H9 (cell line): ENCODE results near the gene EOGT. TPM values are rescaled to one million over a fixed set of nuclear protein-coding genes. Genes with fewer than 3 reads are reported as not detected.

ENCODE experiments used
- DNase-seq: peaks from one replicate; pipeline ENCODE4 v3.0.0-alpha.2; 2017
- H2AFZ ChIP-seq: one replicate; pipeline ENCODE4 v1.6.1; 2013; ENCODE audit warnings: mild to moderate bottlenecking, low read length, control low read depth, moderate library complexity
- H2AK5ac ChIP-seq: 2 replicates; pipeline ENCODE4 v1.6.1; 2013; ENCODE audit warnings: low read length, control low read depth, mixed read lengths; ENCODE audit not compliant: insufficient read length
- H2BK120ac ChIP-seq: one replicate; pipeline ENCODE4 v1.6.1; 2013; ENCODE audit warnings: low read depth, mild to moderate bottlenecking, low read length, control low read depth, inconsistent platforms; ENCODE audit not compliant: poor library complexity, severe bottlenecking
- H2BK12ac ChIP-seq: 2 replicates; pipeline ENCODE4 v1.6.1; 2013; ENCODE audit warnings: low read length, control low read depth, mixed read lengths, low read depth; ENCODE audit not compliant: insufficient read length
- H2BK15ac ChIP-seq: 2 replicates; pipeline ENCODE4 v1.6.1; 2013; ENCODE audit warnings: low read depth, low read length, control low read depth
- H2BK20ac ChIP-seq: one replicate; pipeline ENCODE4 v1.6.1; 2013; ENCODE audit warnings: low read depth, mild to moderate bottlenecking, low read length, control low read depth, inconsistent platforms; ENCODE audit not compliant: poor library complexity, severe bottlenecking
- H2BK5ac ChIP-seq: 2 replicates; pipeline ENCODE4 v1.6.1; 2013; ENCODE audit warnings: low read length, control low read depth, mixed read lengths; ENCODE audit not compliant: insufficient read length
- H3K14ac ChIP-seq: 2 replicates; pipeline ENCODE4 v1.6.1; 2013; ENCODE audit warnings: low read length, control low read depth; ENCODE audit not compliant: insufficient read depth
- H3K18ac ChIP-seq: 2 replicates; pipeline ENCODE4 v1.6.1; 2013; ENCODE audit warnings: low read depth, mild to moderate bottlenecking, mixed read lengths, low read length, control low read depth; ENCODE audit not compliant: insufficient read length
- H3K23ac ChIP-seq: 2 replicates; pipeline ENCODE4 v1.6.1; 2013; ENCODE audit warnings: low read length, control low read depth, mixed read lengths, low read depth; ENCODE audit not compliant: insufficient read length
- H3K23me2 ChIP-seq: 2 replicates; pipeline ENCODE4 v1.6.1; 2013; ENCODE audit warnings: low read depth, mild to moderate bottlenecking, mixed read lengths, low read length, control low read depth; ENCODE audit not compliant: insufficient read length, poor library complexity, severe bottlenecking
- H3K27ac ChIP-seq: 2 replicates; pipeline ENCODE4 v1.5.1; 2013; ENCODE audit warnings: low read length, control low read depth, mixed read lengths, low read depth; ENCODE audit not compliant: insufficient read length
- H3K27me3 ChIP-seq: 2 replicates; pipeline ENCODE4 v1.6.1; 2013; ENCODE audit warnings: low read length, control low read depth, inconsistent platforms; ENCODE audit not compliant: insufficient read depth
- H3K4ac ChIP-seq: 2 replicates; pipeline ENCODE4 v1.6.1; 2013; ENCODE audit warnings: low read depth, mild to moderate bottlenecking, control low read depth, inconsistent platforms, low read length, moderate library complexity
- H3K4me1 ChIP-seq: 2 replicates; pipeline ENCODE4 v1.6.1; 2013; ENCODE audit warnings: low read length, control low read depth, inconsistent platforms; ENCODE audit not compliant: insufficient read depth
- H3K4me2 ChIP-seq: 2 replicates; pipeline ENCODE4 v1.6.1; 2013; ENCODE audit warnings: low read length, control low read depth, mixed read lengths; ENCODE audit not compliant: insufficient read length, insufficient read depth
- H3K56ac ChIP-seq: 2 replicates; pipeline ENCODE4 v1.6.1; 2013; ENCODE audit warnings: low read depth, mild to moderate bottlenecking, mixed read lengths, low read length, control low read depth; ENCODE audit not compliant: insufficient read length
- H3K79me1 ChIP-seq: 2 replicates; pipeline ENCODE4 v1.6.1; 2013; ENCODE audit warnings: low read depth, mild to moderate bottlenecking, moderate library complexity, low read length, control low read depth, inconsistent platforms; ENCODE audit not compliant: insufficient read depth, poor library complexity, severe bottlenecking
- H3K79me2 ChIP-seq: 2 replicates; pipeline ENCODE4 v1.6.1; 2013; ENCODE audit warnings: low read length, control low read depth, inconsistent platforms; ENCODE audit not compliant: insufficient read depth
- H3K9ac ChIP-seq: 2 replicates; pipeline ENCODE4 v1.6.1; 2013; ENCODE audit warnings: low read length, control low read depth, mixed read lengths; ENCODE audit not compliant: insufficient read length; ENCODE audit errors: extremely low read depth
- H3K9me3 ChIP-seq: one replicate; pipeline ENCODE4 v1.6.1; 2013; ENCODE audit warnings: low read depth, low read length, inconsistent platforms; ENCODE audit not compliant: control insufficient read depth
- H3T11ph ChIP-seq: one replicate; pipeline ENCODE4 v1.6.1; 2013; ENCODE audit warnings: mild to moderate bottlenecking, low read length, control low read depth, inconsistent platforms
- H4K20me1 ChIP-seq: one replicate; pipeline ENCODE4 v1.6.1; 2013; ENCODE audit not compliant: control insufficient read depth, insufficient read length, insufficient read depth
- H4K5ac ChIP-seq: 2 replicates; pipeline ENCODE4 v1.6.1; 2013; ENCODE audit warnings: low read depth, mild to moderate bottlenecking, mixed read lengths, low read length, control low read depth; ENCODE audit not compliant: insufficient read length
- H4K8ac ChIP-seq: replicated peaks from 2 replicates; pipeline ENCODE4 v1.6.1; 2013; ENCODE audit warnings: low read length, control low read depth, mixed read lengths, low read depth; ENCODE audit not compliant: insufficient read length
- H4K91ac ChIP-seq: 2 replicates; pipeline ENCODE4 v1.6.1; 2013; ENCODE audit warnings: low read depth, mild to moderate bottlenecking, moderate library complexity, mixed read lengths, low read length, control low read depth; ENCODE audit not compliant: insufficient read length
- H3K27ac Mint-ChIP-seq, 3 experiments: 2 replicates in 2 of 3; 3 replicates in 1 of 3; pipeline ENCODE4 v1.8.0; 2020 to 2021; ENCODE audit warnings: mixed read lengths in 3 of 3, mild to moderate bottlenecking in 1 of 3, moderate library complexity in 1 of 3
- H3K27me3 Mint-ChIP-seq: 2 replicates; pipeline ENCODE4 v1.8.0; 2021; ENCODE audit warnings: low read depth, mild to moderate bottlenecking, moderate library complexity, mixed read lengths
- H3K36me3 Mint-ChIP-seq, 3 experiments: 2 replicates in 2 of 3; 3 replicates in 1 of 3; pipeline ENCODE4 v1.8.0; 2020 to 2021; ENCODE audit warnings: low read depth in 3 of 3, mixed read lengths in 3 of 3; ENCODE audit not compliant: insufficient read depth in 1 of 3
- H3K4me1 Mint-ChIP-seq, 2 experiments: 2 replicates each; pipeline ENCODE4 v1.8.0; 2020; ENCODE audit warnings: mixed read lengths in 2 of 2
- H3K4me3 Mint-ChIP-seq, 2 experiments: 2 replicates in 1 of 2; 3 replicates in 1 of 2; pipeline ENCODE4 v1.8.0; 2020 to 2021; ENCODE audit warnings: mild to moderate bottlenecking in 2 of 2, mixed read lengths in 2 of 2, moderate library complexity in 1 of 2
- H3K9me3 Mint-ChIP-seq, 2 experiments: 2 replicates in 1 of 2; 3 replicates in 1 of 2; pipeline ENCODE4 v1.8.0; 2020; ENCODE audit warnings: mild to moderate bottlenecking in 2 of 2, mixed read lengths in 2 of 2, moderate library complexity in 1 of 2
- CTCF ChIP-seq: fragments of 200-600 bp; sonication (generic); conservative IDR thresholded peaks from 3 replicates; pipeline ENCODE4 v1.8.0; 2021; ENCODE audit warnings: antibody characterized with exemption, mild to moderate bottlenecking
- WGBS: extraction: QIAGEN DNeasy Blood & Tissue Kit; methylation state at CpG from one replicate; pipeline ENCODE4 v1.1.7; 2013; ENCODE audit warnings: missing lambda C conversion rate, low lambda C conversion rate, mixed read lengths; ENCODE audit not compliant: insufficient read length; ENCODE audit errors: extremely low coverage; 5-methylcytosine and 5-hydroxymethylcytosine counted together
- total RNA-seq: library from RNA; stranded (reverse); gene quantifications from 2 replicates; pipeline ENCODE4 v1.2.1, GENCODE V29; 2021

The EOGT gene
- total RNA-seq, 1 experiment from 2014 or later = 30.5 TPM

GRCh38 chr3:69008980-69009379 is 4.5 kb downstream of the EOGT start:
- Histone ChIP-seq H3K18ac (peak overlapping the region; percentile 81), H3K27me3 (no peaks in the 10 kb centered on the region), H2BK20ac (no peak overlapping the region), H3K27ac (peak overlapping the region; percentile 96), H3K4ac (no peak overlapping the region; the same call in 1 of the 2 replicates), H4K8ac (no peak overlapping the region), H2BK120ac (peak overlapping the region; percentile 40), H3K79me2 (no peaks in the 10 kb centered on the region), H3K14ac (peak overlapping the region; percentile 38; the same call in 1 of the 2 replicates), H4K91ac (no peak overlapping the region), H3K4me2 (peak overlapping the region; percentile 14), H2AK5ac (peak overlapping the region; percentile 9), H3K4me1 (peaks cover 11% of the 10 kb centered on the region; the same call in 1 of the 2 replicates), H4K5ac (no peak overlapping the region), H2BK12ac (peak overlapping the region; percentile 47), H2BK5ac (no peak overlapping the region), H3K9me3 (no peaks in the 10 kb centered on the region), H2AFZ (no peak overlapping the region), H3K56ac (no peak overlapping the region), H3K79me1 (no peaks in the 10 kb centered on the region), H3K9ac (no peak overlapping the region), H4K20me1 (no peaks in the 10 kb centered on the region), H2BK15ac (no peak overlapping the region), H3T11ph (peak overlapping the region; percentile 80), H3K23ac (no peak overlapping the region), H3K23me2 (peaks cover 4% of the 10 kb centered on the region)
- H3K9me3 Mint-ChIP-seq = no peaks in the 10 kb centered on the region
- H3K27me3 Mint-ChIP-seq = no peaks in the 10 kb centered on the region
- peak overlapping the region; percentile 94 to 99 (median 96) for H3K27ac Mint-ChIP-seq
- WGBS = no CpG with 5 or more reads among the region's 2 CpGs
- no peak for TF ChIP-seq CTCF
- peaks cover 7 to 45% (median 22%) of the 10 kb centered on the region in 3 experiments; a peak in 6 of 7 replicates for H3K36me3 Mint-ChIP-seq
- H3K4me3 Mint-ChIP-seq = peak overlapping the region in 1 of 2 experiments; percentile 61; a peak in 2 of 5 replicates
- peaks cover 46 to 47% of the 10 kb centered on the region in 2 experiments for H3K4me1 Mint-ChIP-seq
- peak; percentile 73 for DNase-seq
